ENCODE measurements around the gene AGPS. TPM values are rescaled to one million over a fixed set of nuclear protein-coding genes. Genes with fewer than 3 reads are reported as not detected.

The AGPS gene
- total RNA-seq, 1 experiment from 2014 or later = 107 TPM

- Histone ChIP-seq H2AFZ (no peak overlapping the region), H3K27ac (no peak overlapping the region), H3K9me3 (ENCODE audit: insufficient read depth, low read depth) (no peaks in the 10 kb centered on the region), H3K4me1 (replicated peaks; ENCODE audit: insufficient read depth) (no peaks in the 10 kb centered on the region), H3K4me3 (no peak overlapping the region), H3F3A (ENCODE audit: insufficient read depth, low read depth) (no peaks in the 10 kb centered on the region), H3K79me2 (ENCODE audit: low read depth) (no peaks in the 10 kb centered on the region), H4K20me1 (ENCODE audit: insufficient read depth) (no peaks in the 10 kb centered on the region; the same call in 1 of the 2 replicates), H3K36me3 (ENCODE audit: low read depth) (no peaks in the 10 kb centered on the region), H3K27me3 (ENCODE audit: insufficient read depth, low read depth) (no peaks in the 10 kb centered on the region), H3K9me2 (ENCODE audit: insufficient read depth) (no peaks in the 10 kb centered on the region), H3K4me2 (no peak overlapping the region)
- ChIA-PET POLR2A (ENCODE audit: unreplicated experiment) (no interaction called here), CTCF (no interaction called here)
- BruUV-seq (replicated peaks) = no TSS peak
- no peak for DNase-seq
- no peak for TF ChIP-seq CTCF (conservative IDR thresholded peaks at IDR 0.05)
- no peak for TF ChIP-seq EZH2 (IDR thresholded peaks at IDR 0.05; ENCODE audit: low read depth)
- intact Hi-C loops (cut with micrococcal nuclease; ENCODE audit: unreplicated experiment) = no loop called here
These were observed 142.4 kb downstream of the AGPS start for GRCh38 chr2:177535000-177535399.

- H3K27ac ChIP-seq = no peak overlapping the region
- no peaks in the 10 kb centered on the region for H3K27me3 ChIP-seq (ENCODE audit: insufficient read depth, low read depth)
- intact Hi-C loops (cut with micrococcal nuclease; ENCODE audit: unreplicated experiment) = no loop called here
- no peak overlapping the region for H2AFZ ChIP-seq
- H3K9me3 ChIP-seq (ENCODE audit: insufficient read depth, low read depth) = no peaks in the 10 kb centered on the region
- DNase-seq = no peak
- no peak overlapping the region for H3K4me2 ChIP-seq
- H4K20me1 ChIP-seq (ENCODE audit: insufficient read depth) = no peaks in the 10 kb centered on the region; the same call in 1 of the 2 replicates
- no peak overlapping the region for H3K4me3 ChIP-seq
- no peaks in the 10 kb centered on the region for H3K9me2 ChIP-seq (ENCODE audit: insufficient read depth)
- ChIA-PET CTCF (no interaction called here), POLR2A (ENCODE audit: unreplicated experiment) (no interaction called here)
- H3K4me1 ChIP-seq (replicated peaks; ENCODE audit: insufficient read depth) = no peaks in the 10 kb centered on the region
- no peaks in the 10 kb centered on the region for H3K36me3 ChIP-seq (ENCODE audit: low read depth)
- no TSS peak for BruUV-seq (replicated peaks)
- no peaks in the 10 kb centered on the region for H3F3A ChIP-seq (ENCODE audit: insufficient read depth, low read depth)
- no peaks in the 10 kb centered on the region for H3K79me2 ChIP-seq (ENCODE audit: low read depth)
- TF ChIP-seq EZH2 (IDR thresholded peaks at IDR 0.05; ENCODE audit: low read depth) (no peak), CTCF (conservative IDR thresholded peaks at IDR 0.05) (no peak)
These were observed 143.5 kb downstream of the AGPS start for GRCh38 chr2:177535958-177536504.

DNA sequence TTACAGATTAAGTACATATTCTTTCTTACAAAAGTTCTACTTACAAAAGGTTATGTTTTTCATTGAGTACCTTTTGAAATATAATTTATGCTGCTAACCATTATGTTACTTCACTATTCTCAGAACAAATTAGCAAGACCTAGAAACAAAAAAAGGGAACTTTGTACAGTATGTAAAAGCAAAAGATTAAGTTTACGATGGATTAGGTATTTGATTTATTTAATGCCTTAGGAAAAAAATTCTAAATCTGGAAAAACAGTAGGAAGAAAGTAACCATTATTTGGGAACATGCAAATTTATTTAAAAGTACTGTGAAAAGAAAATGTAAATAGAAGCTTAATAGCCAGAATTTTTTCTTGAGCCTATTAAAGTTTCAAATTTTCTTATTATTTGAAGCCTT is 144.6 kb downstream of the AGPS start:
- POLR2A ChIA-PET (ENCODE audit: unreplicated experiment) = interaction anchor here (0.6 kb wide), 2 partner anchors 74 to 222 kb away, joined by 3 to 4 read pairs; no protein-coding TSS in a partner anchor
- H4K20me1 ChIP-seq (ENCODE audit: insufficient read depth) = no peaks in the 10 kb centered on the region; the same call in 1 of the 2 replicates
- no peak overlapping the region for H3K4me2 ChIP-seq
- H3K9me3 ChIP-seq (ENCODE audit: insufficient read depth, low read depth) = no peaks in the 10 kb centered on the region
- H3K79me2 ChIP-seq (ENCODE audit: low read depth) = no peaks in the 10 kb centered on the region
- TF ChIP-seq CTCF (conservative IDR thresholded peaks at IDR 0.05) (no peak), EZH2 (IDR thresholded peaks at IDR 0.05; ENCODE audit: low read depth) (no peak)
- H2AFZ ChIP-seq = no peak overlapping the region
- no peaks in the 10 kb centered on the region for H3K9me2 ChIP-seq (ENCODE audit: insufficient read depth)
- DNase-seq = no peak
- no peak overlapping the region for H3K27ac ChIP-seq
- no peaks in the 10 kb centered on the region for H3K36me3 ChIP-seq (ENCODE audit: low read depth)
- no peak overlapping the region for H3K4me3 ChIP-seq
- no peaks in the 10 kb centered on the region for H3K4me1 ChIP-seq (replicated peaks; ENCODE audit: insufficient read depth)
- intact Hi-C loops (cut with micrococcal nuclease; ENCODE audit: unreplicated experiment) = no loop called here
- no peaks in the 10 kb centered on the region for H3F3A ChIP-seq (ENCODE audit: insufficient read depth, low read depth)
- H3K27me3 ChIP-seq (ENCODE audit: insufficient read depth, low read depth) = no peaks in the 10 kb centered on the region
- no TSS peak for BruUV-seq (replicated peaks)
- CTCF ChIA-PET = no interaction called here

Data from PC-9 (cell line).